ENCODE measurements around the gene TMEM201.
A peak's percentile ranks its signal among the peaks of the same experiment; 100 is the strongest.

The TMEM201 gene

DNA sequence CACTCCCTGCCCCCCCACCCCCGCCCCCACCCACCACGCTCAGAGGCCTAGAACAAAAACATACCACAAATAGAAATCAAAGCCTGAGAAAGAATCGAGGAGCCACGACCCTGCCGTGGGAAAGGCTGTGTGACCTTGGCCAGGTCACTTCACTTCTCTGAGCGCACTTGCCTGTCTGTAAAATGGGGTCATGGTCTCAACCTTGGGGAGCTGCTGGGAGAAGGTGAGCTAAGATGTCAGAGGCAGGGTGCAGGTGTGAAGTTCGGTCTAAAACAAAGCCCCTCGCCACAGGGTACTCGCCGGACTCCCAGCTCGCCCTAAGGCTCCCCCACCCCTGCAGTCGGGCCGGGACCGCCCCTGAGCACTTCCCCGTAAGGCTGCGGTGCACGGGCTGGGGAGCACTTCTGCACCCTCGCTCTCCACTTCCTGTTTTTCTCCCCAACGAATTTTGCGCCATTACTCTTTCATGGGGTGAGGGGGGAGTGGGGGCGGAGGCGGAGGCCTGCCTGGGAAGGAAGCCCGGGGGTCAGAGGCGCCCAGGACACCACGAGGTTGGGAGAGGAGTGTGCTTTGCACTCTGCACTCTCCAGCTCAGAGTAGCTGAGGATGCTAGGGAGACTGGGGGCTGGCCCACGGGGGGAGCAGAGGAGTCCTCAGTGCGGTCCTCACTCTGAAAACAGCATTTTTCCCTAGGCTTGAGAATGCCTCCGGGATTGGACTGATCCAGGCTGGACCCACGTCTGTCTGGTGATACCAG lies 40.9 kb downstream of the TMEM201 start:
- peak overlapping the region; percentile 80 for H3K9ac ChIP-seq (ENCODE audit: low read depth, low read length)
- peaks cover 28% of the 10 kb centered on the region for H3K36me3 ChIP-seq (ENCODE audit: insufficient read depth, low read length)
- H3K4me2 ChIP-seq (ENCODE audit: insufficient read depth, low read length): peak overlapping the region; percentile 76
- no peaks in the 10 kb centered on the region for H3K27me3 ChIP-seq (ENCODE audit: insufficient read depth, low read length, poor library complexity)
- no peak for TF ChIP-seq EZH2 (IDR thresholded peaks at IDR 0.05; ENCODE audit: borderline replicate concordance, low read depth, low read length, severe bottlenecking)
- TF ChIP-seq, protein P1, sequence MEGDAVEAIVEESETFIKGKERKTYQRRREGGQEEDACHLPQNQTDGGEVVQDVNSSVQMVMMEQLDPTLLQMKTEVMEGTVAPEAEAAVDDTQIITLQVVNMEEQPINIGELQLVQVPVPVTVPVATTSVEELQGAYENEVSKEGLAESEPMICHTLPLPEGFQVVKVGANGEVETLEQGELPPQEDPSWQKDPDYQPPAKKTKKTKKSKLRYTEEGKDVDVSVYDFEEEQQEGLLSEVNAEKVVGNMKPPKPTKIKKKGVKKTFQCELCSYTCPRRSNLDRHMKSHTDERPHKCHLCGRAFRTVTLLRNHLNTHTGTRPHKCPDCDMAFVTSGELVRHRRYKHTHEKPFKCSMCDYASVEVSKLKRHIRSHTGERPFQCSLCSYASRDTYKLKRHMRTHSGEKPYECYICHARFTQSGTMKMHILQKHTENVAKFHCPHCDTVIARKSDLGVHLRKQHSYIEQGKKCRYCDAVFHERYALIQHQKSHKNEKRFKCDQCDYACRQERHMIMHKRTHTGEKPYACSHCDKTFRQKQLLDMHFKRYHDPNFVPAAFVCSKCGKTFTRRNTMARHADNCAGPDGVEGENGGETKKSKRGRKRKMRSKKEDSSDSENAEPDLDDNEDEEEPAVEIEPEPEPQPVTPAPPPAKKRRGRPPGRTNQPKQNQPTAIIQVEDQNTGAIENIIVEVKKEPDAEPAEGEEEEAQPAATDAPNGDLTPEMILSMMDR (IDR thresholded peaks at IDR 0.05; ENCODE audit: borderline replicate concordance, extremely low read depth, low read length, poor library complexity, severe bottlenecking): no peak
- H3K4me3 ChIP-seq (ENCODE audit: low read depth in 1 of 2, low read length in 2 of 2): peak overlapping the region; percentile 31 to 65
- peaks cover 66% of the 10 kb centered on the region for H3K4me1 ChIP-seq (ENCODE audit: insufficient read depth, low read length)
- H4K20me1 ChIP-seq (ENCODE audit: insufficient read depth, low read length): no peaks in the 10 kb centered on the region
- peaks cover 70% of the 10 kb centered on the region for H3K79me2 ChIP-seq (ENCODE audit: insufficient read depth, low read length)
- DNase-seq: peak; percentile 91
- H3K27ac ChIP-seq (ENCODE audit: low read length): peak overlapping the region; percentile 94
- no peaks in the 10 kb centered on the region for H3K9me3 ChIP-seq (ENCODE audit: insufficient read depth, low read length, severe bottlenecking)
- H2AFZ ChIP-seq (ENCODE audit: low read depth, low read length): peak overlapping the region; percentile 42
- ATAC-seq (ENCODE audit: insufficient read depth, low read depth): peak; percentile 63

DNA sequence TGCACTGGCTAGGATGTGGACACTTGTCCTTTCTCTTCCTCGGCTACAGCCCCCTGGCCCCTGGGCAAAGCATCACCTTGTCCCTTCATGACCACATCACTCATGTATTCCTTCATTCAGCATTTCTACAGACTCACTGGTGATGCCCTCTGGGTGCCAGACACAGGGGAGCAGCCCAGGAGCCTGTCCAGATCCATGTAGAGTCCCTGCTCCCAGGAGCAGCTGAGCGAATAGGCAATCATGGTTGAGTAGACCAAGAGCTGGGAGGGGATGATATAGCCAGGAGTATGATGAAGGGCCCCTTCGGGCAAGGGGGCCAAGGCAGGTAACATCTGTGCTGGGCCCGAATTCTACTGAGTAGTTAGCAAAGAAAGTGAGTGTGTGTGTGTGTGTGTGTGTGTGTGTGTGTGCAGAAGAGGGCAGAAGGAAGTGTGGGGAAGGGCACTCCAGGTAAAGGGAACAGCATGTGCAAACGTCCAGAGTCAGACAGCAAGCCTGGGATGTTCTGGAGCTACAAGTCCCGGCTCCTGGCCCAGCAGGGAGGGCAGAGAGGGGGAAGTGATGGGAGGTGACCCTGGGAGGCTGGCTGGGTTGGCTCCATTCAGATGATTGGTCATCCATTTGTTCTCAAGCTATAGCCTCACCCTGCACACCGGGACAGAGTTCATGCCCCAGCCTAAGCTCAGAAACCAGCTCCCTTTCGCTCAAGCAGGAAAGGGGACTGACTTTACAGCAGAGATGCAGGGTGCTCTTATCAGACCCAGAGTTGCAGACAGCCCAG lies 41.8 kb downstream of the TMEM201 start:
- H3K27me3 ChIP-seq (ENCODE audit: insufficient read depth, low read length, poor library complexity): no peaks in the 10 kb centered on the region
- peaks cover 77% of the 10 kb centered on the region for H3K79me2 ChIP-seq (ENCODE audit: insufficient read depth, low read length)
- DNase-seq (peak; percentile 33), ATAC-seq (ENCODE audit: insufficient read depth, low read depth) (peak; percentile 0; the same call in 1 of the 3 replicates)
- H3K4me1 ChIP-seq (ENCODE audit: insufficient read depth, low read length): peaks cover 68% of the 10 kb centered on the region
- no peak for TF ChIP-seq EZH2 (IDR thresholded peaks at IDR 0.05; ENCODE audit: borderline replicate concordance, low read depth, low read length, severe bottlenecking)
- TF ChIP-seq, protein P1 (IDR thresholded peaks at IDR 0.05; ENCODE audit: borderline replicate concordance, extremely low read depth, low read length, poor library complexity, severe bottlenecking): peak; percentile 2
- peaks cover 37% of the 10 kb centered on the region for H3K36me3 ChIP-seq (ENCODE audit: insufficient read depth, low read length)
- no peaks in the 10 kb centered on the region for H4K20me1 ChIP-seq (ENCODE audit: insufficient read depth, low read length)
- H3K27ac ChIP-seq (ENCODE audit: low read length): peak overlapping the region; percentile 94
- H3K4me2 ChIP-seq (ENCODE audit: insufficient read depth, low read length): peak overlapping the region; percentile 76
- H3K9me3 ChIP-seq (ENCODE audit: insufficient read depth, low read length, severe bottlenecking): no peaks in the 10 kb centered on the region
- H2AFZ ChIP-seq (ENCODE audit: low read depth, low read length): peak overlapping the region; percentile 42; the same call in 1 of the 2 replicates
- peak overlapping the region; percentile 80 for H3K9ac ChIP-seq (ENCODE audit: low read depth, low read length)
- H3K4me3 ChIP-seq (ENCODE audit: low read depth in 1 of 2, low read length in 2 of 2): peak overlapping the region; percentile 31 to 65

DNA sequence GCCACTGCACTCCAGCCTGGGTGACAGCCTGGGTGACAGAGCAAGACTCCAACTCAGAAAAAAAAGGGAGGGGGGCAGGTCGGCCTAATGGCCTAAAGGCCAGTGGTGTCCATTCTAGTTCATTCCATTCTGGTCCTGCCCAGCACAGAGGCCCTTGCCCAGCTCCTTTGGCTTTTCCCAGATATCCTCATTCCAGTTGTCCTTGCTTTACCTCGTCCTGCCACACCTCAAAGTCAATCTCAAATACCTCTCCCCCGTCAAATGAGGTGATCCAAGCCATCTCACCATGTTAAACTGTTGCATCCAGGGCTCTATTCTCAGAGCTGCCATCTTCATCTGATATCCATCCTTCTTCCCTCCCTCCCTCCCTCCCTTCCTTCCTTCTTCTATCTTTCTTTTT lies 42.9 kb downstream of the TMEM201 start:
- H3K27me3 ChIP-seq (ENCODE audit: insufficient read depth, low read length, poor library complexity): no peaks in the 10 kb centered on the region
- no peak overlapping the region for H2AFZ ChIP-seq (ENCODE audit: low read depth, low read length)
- H3K9ac ChIP-seq (ENCODE audit: low read depth, low read length): peak overlapping the region; percentile 80
- peaks cover 87% of the 10 kb centered on the region for H3K79me2 ChIP-seq (ENCODE audit: insufficient read depth, low read length)
- no peak for DNase-seq
- H3K4me2 ChIP-seq (ENCODE audit: insufficient read depth, low read length): peak overlapping the region; percentile 76
- ATAC-seq (ENCODE audit: insufficient read depth, low read depth): no peak
- peaks cover 47% of the 10 kb centered on the region for H3K36me3 ChIP-seq (ENCODE audit: insufficient read depth, low read length)
- no peaks in the 10 kb centered on the region for H4K20me1 ChIP-seq (ENCODE audit: insufficient read depth, low read length)
- no peaks in the 10 kb centered on the region for H3K9me3 ChIP-seq (ENCODE audit: insufficient read depth, low read length, severe bottlenecking)
- H3K4me1 ChIP-seq (ENCODE audit: insufficient read depth, low read length): peaks cover 65% of the 10 kb centered on the region
- H3K4me3 ChIP-seq (ENCODE audit: low read depth in 1 of 2, low read length in 2 of 2): peak overlapping the region in 1 of 2 experiments; percentile 65; a peak in 2 of 4 replicates
- TF ChIP-seq, protein P1 (IDR thresholded peaks at IDR 0.05; ENCODE audit: borderline replicate concordance, extremely low read depth, low read length, poor library complexity, severe bottlenecking): peak; percentile 5
- no peak for TF ChIP-seq EZH2 (IDR thresholded peaks at IDR 0.05; ENCODE audit: borderline replicate concordance, low read depth, low read length, severe bottlenecking)
- peak overlapping the region; percentile 94 for H3K27ac ChIP-seq (ENCODE audit: low read length)

Measured in DND-41 (cell line).